ENCODE measurements around the gene SUSD3.

Gene SUSD3

GRCh38 chr9:93061260-93061751, 2.8 kb downstream of the SUSD3 start:
- TF ChIP-seq POLR2AphosphoS5 (IDR thresholded peaks at IDR 0.05; ENCODE audit: low read depth), result no peak
- no peak for TF ChIP-seq GABPA (IDR thresholded peaks at IDR 0.05; ENCODE audit: low read depth)
- TF ChIP-seq SPI1 (IDR thresholded peaks at IDR 0.05; ENCODE audit: borderline replicate concordance, low read depth), result no peak
- TF ChIP-seq REST (IDR thresholded peaks at IDR 0.05; ENCODE audit: insufficient replicate concordance, low read depth), result no peak
- no peak for TF ChIP-seq CTCF (IDR thresholded peaks at IDR 0.05; ENCODE audit: insufficient read depth, low read length)
- H3K4me3 ChIP-seq (replicated peaks; ENCODE audit: insufficient read depth, low read length), result no peak overlapping the region
- peak overlapping the region; percentile 42 for H3K27ac ChIP-seq (replicated peaks)
- H3K27me3 ChIP-seq (ENCODE audit: insufficient read depth, poor library complexity, severe bottlenecking), result no peaks in the 10 kb centered on the region
- DNase-seq (ENCODE audit: low read depth in 1 of 2, low spot score in 1 of 2), result no peak

GRCh38 chr9:93061791-93062763, 3.6 kb downstream of the SUSD3 start:
- Histone ChIP-seq H3K27me3 (ENCODE audit: insufficient read depth, poor library complexity, severe bottlenecking) (no peaks in the 10 kb centered on the region), H3K4me3 (replicated peaks; ENCODE audit: insufficient read depth, low read length) (no peak overlapping the region), H3K27ac (replicated peaks) (peak overlapping the region; percentile 42)
- no peak for DNase-seq (ENCODE audit: low read depth in 1 of 2, low spot score in 1 of 2)
- TF ChIP-seq POLR2AphosphoS5 (IDR thresholded peaks at IDR 0.05; ENCODE audit: low read depth) (peak; percentile 20; the same call in 1 of the 2 replicates), GABPA (IDR thresholded peaks at IDR 0.05; ENCODE audit: low read depth) (no peak)

GRCh38 chr9:93064392-93065134, 6.1 kb downstream of the SUSD3 start:
- TF ChIP-seq SPI1 (IDR thresholded peaks at IDR 0.05; ENCODE audit: borderline replicate concordance, low read depth), result peak; percentile 79; the same call in 1 of the 2 replicates
- TF ChIP-seq POLR2AphosphoS5 (IDR thresholded peaks at IDR 0.05; ENCODE audit: low read depth), result peak; percentile 95
- no peak for TF ChIP-seq REST (IDR thresholded peaks at IDR 0.05; ENCODE audit: insufficient replicate concordance, low read depth)
- H3K4me3 ChIP-seq (replicated peaks; ENCODE audit: insufficient read depth, low read length), result no peak overlapping the region
- no peaks in the 10 kb centered on the region for H3K27me3 ChIP-seq (ENCODE audit: insufficient read depth, poor library complexity, severe bottlenecking)
- H3K27ac ChIP-seq (replicated peaks), result peak overlapping the region; percentile 79
- peak; percentile 89 to 99 for DNase-seq (ENCODE audit: low read depth in 1 of 2, low spot score in 1 of 2)

- no peaks in the 10 kb centered on the region for H3K27me3 ChIP-seq (ENCODE audit: insufficient read depth, poor library complexity, severe bottlenecking)
- no peak overlapping the region for H3K4me3 ChIP-seq (replicated peaks; ENCODE audit: insufficient read depth, low read length)
- H3K27ac ChIP-seq (replicated peaks), result peak overlapping the region; percentile 79
- peak in 1 of 2 experiments; percentile 68 for DNase-seq (ENCODE audit: low read depth in 1 of 2, low spot score in 1 of 2)
- no peak for TF ChIP-seq CTCF (IDR thresholded peaks at IDR 0.05; ENCODE audit: insufficient read depth, low read length)
- TF ChIP-seq SPI1 (IDR thresholded peaks at IDR 0.05; ENCODE audit: borderline replicate concordance, low read depth), result peak; percentile 60; the same call in 1 of the 2 replicates
- TF ChIP-seq POLR2AphosphoS5 (IDR thresholded peaks at IDR 0.05; ENCODE audit: low read depth), result 0 out of 2 replicates have a peak, but pooled peaks have one; percentile 27
- TF ChIP-seq GABPA (IDR thresholded peaks at IDR 0.05; ENCODE audit: low read depth), result no peak
- TF ChIP-seq REST (IDR thresholded peaks at IDR 0.05; ENCODE audit: insufficient replicate concordance, low read depth), result no peak
Observed at GRCh38 chr9:93065135-93065720, 6.7 kb downstream of the SUSD3 start.

All from HL-60 (cell line).